Measurements from ENCODE around the gene BCL6B.

The BCL6B gene

GRCh38 chr17:7002288-7003047 is 20.4 kb upstream of the BCL6B start:
- TF ChIP-seq EZH2 (IDR thresholded peaks at IDR 0.05; ENCODE audit: borderline replicate concordance, low read length) (no peak), CTCF (IDR thresholded peaks at IDR 0.05; ENCODE audit: low read length) (no peak)
- Histone ChIP-seq H3K36me3 (ENCODE audit: insufficient read depth, low read length) (peaks cover 32% of the 10 kb centered on the region; the same call in 1 of the 2 replicates), H4K20me1 (ENCODE audit: insufficient read depth, low read length) (no peaks in the 10 kb centered on the region)

GRCh38 chr17:7003745-7004144 is 19.1 kb upstream of the BCL6B start:
- H3K36me3 ChIP-seq (ENCODE audit: insufficient read depth, low read length), result peaks cover 31% of the 10 kb centered on the region; the same call in 1 of the 2 replicates
- H3K27ac ChIP-seq (ENCODE audit: low read depth, low read length, poor library complexity, severe bottlenecking), result no peak overlapping the region
- H4K20me1 ChIP-seq (ENCODE audit: insufficient read depth, low read length), result no peaks in the 10 kb centered on the region
- H3F3A ChIP-seq (ENCODE audit: insufficient read depth, low read length), result no peaks in the 10 kb centered on the region
- no peaks in the 10 kb centered on the region for H3K79me2 ChIP-seq (ENCODE audit: insufficient read depth, low read length)
- TF ChIP-seq EZH2 (IDR thresholded peaks at IDR 0.05; ENCODE audit: borderline replicate concordance, low read length) (no peak), CTCF (IDR thresholded peaks at IDR 0.05; ENCODE audit: low read length) (no peak)
- H3K4me3 ChIP-seq (ENCODE audit: low read depth, low read length, poor library complexity, severe bottlenecking), result no peak overlapping the region
- no peak overlapping the region for H3K9ac ChIP-seq (ENCODE audit: low read length)
- H3K9me2 ChIP-seq (ENCODE audit: low read depth, low read length), result no peaks in the 10 kb centered on the region
- H3K4me1 ChIP-seq (ENCODE audit: insufficient read depth, low read length, severe bottlenecking), result no peaks in the 10 kb centered on the region
- no peaks in the 10 kb centered on the region for H3K9me3 ChIP-seq (ENCODE audit: low read length)
- H2AFZ ChIP-seq (ENCODE audit: low read length), result no peak overlapping the region
- no peak overlapping the region for H3K4me2 ChIP-seq (ENCODE audit: low read length)
- no peaks in the 10 kb centered on the region for H3K27me3 ChIP-seq (ENCODE audit: insufficient read depth, low read length)

More at GRCh38 chr17:7002288-7003047, 20.4 kb upstream of the BCL6B start:
- Histone ChIP-seq H2AFZ (ENCODE audit: low read length) (no peak overlapping the region), H3K79me2 (ENCODE audit: insufficient read depth, low read length) (no peaks in the 10 kb centered on the region), H3K27ac (ENCODE audit: low read depth, low read length, poor library complexity, severe bottlenecking) (no peak overlapping the region), H3F3A (ENCODE audit: insufficient read depth, low read length) (no peaks in the 10 kb centered on the region), H3K4me1 (ENCODE audit: insufficient read depth, low read length, severe bottlenecking) (no peaks in the 10 kb centered on the region), H3K9me3 (ENCODE audit: low read length) (no peaks in the 10 kb centered on the region), H3K9me2 (ENCODE audit: low read depth, low read length) (no peaks in the 10 kb centered on the region), H3K9ac (ENCODE audit: low read length) (no peak overlapping the region), H3K4me3 (ENCODE audit: low read depth, low read length, poor library complexity, severe bottlenecking) (no peak overlapping the region), H3K4me2 (ENCODE audit: low read length) (no peak overlapping the region), H3K27me3 (ENCODE audit: insufficient read depth, low read length) (no peaks in the 10 kb centered on the region)

- TF ChIP-seq EZH2 (IDR thresholded peaks at IDR 0.05; ENCODE audit: borderline replicate concordance, low read length) (no peak), CTCF (IDR thresholded peaks at IDR 0.05; ENCODE audit: low read length) (peak; percentile 82)
- H3K36me3 ChIP-seq (ENCODE audit: insufficient read depth, low read length), result peaks cover 25% of the 10 kb centered on the region; the same call in 1 of the 2 replicates
- H3K9ac ChIP-seq (ENCODE audit: low read length), result no peak overlapping the region
- no peaks in the 10 kb centered on the region for H3K4me1 ChIP-seq (ENCODE audit: insufficient read depth, low read length, severe bottlenecking)
- no peaks in the 10 kb centered on the region for H3K79me2 ChIP-seq (ENCODE audit: insufficient read depth, low read length)
- H3F3A ChIP-seq (ENCODE audit: insufficient read depth, low read length), result no peaks in the 10 kb centered on the region
- H3K9me2 ChIP-seq (ENCODE audit: low read depth, low read length), result no peaks in the 10 kb centered on the region
- no peak overlapping the region for H3K4me2 ChIP-seq (ENCODE audit: low read length)
- H3K9me3 ChIP-seq (ENCODE audit: low read length), result no peaks in the 10 kb centered on the region
- no peaks in the 10 kb centered on the region for H3K27me3 ChIP-seq (ENCODE audit: insufficient read depth, low read length)
- H2AFZ ChIP-seq (ENCODE audit: low read length), result no peak overlapping the region
- no peaks in the 10 kb centered on the region for H4K20me1 ChIP-seq (ENCODE audit: insufficient read depth, low read length)
- H3K27ac ChIP-seq (ENCODE audit: low read depth, low read length, poor library complexity, severe bottlenecking), result no peak overlapping the region
- H3K4me3 ChIP-seq (ENCODE audit: low read depth, low read length, poor library complexity, severe bottlenecking), result no peak overlapping the region
Measured at GRCh38 chr17:7004398-7005253, 18.2 kb upstream of the BCL6B start.

Measured in OCI-LY1 (cell line).